Activated naive CD8-positive, alpha-beta T cell treated with anti-CD3 and anti-CD28 coated beads, Interleukin-2, amount 10 ng/mL, durations not matched to agents 7 days and 5 days (primary cell): Measurements from ENCODE around the gene PRB4. TPM values are rescaled to one million over a fixed set of nuclear protein-coding genes. Genes with fewer than 3 reads are reported as not detected.
"Not testable (repeated sequence)": the region's sequence is repeated elsewhere in the genome, so short reads cannot be mapped to it uniquely, and the experiment has no call there.

Experiments used
- ATAC-seq: fragments of 150-1000 bp; cut with Tn5 transposase; one replicate; pipeline ENCODE4 v1.10.0; 2021; ENCODE audit warnings: low read depth, moderate library complexity
- POLR2A ChIA-PET: fragments of 350-600 bp; sonication (Branson Sonifier 250); formaldehyde crosslinking; loops from one replicate; lab custom pipeline; 2021; ENCODE audit warnings: antibody characterized with exemption; lab: Charles Lee
- DNase-seq: peaks from one replicate; pipeline ENCODE4 v3.0.0; 2021
- H3K27ac Mint-ChIP-seq: one replicate; pipeline ENCODE4 v1.8.0; 2022; ENCODE audit warnings: mild to moderate bottlenecking, mixed read lengths
- H3K27me3 Mint-ChIP-seq: one replicate; pipeline ENCODE4 v1.8.0; 2022; ENCODE audit warnings: mild to moderate bottlenecking, moderate library complexity, mixed read lengths
- H3K36me3 Mint-ChIP-seq: one replicate; pipeline ENCODE4 v1.8.0; 2021; ENCODE audit warnings: mild to moderate bottlenecking, mixed read lengths
- H3K4me1 Mint-ChIP-seq: one replicate; pipeline ENCODE4 v1.8.0; 2021; ENCODE audit warnings: mixed read lengths
- H3K4me3 Mint-ChIP-seq: one replicate; pipeline ENCODE4 v1.8.0; 2022; ENCODE audit warnings: mild to moderate bottlenecking, moderate library complexity, mixed read lengths
- H3K9me3 Mint-ChIP-seq: one replicate; pipeline ENCODE4 v1.8.0; 2021; ENCODE audit warnings: mixed read lengths
- total RNA-seq, 2 experiments: library from RNA; stranded (reverse); gene quantifications; one replicate each; pipeline ENCODE4 v1.2.3, GENCODE V29; 2021

PRB4 gene
- total RNA-seq: not detected

GRCh38 chr12:11310336-11310735, at the start of gene PRB4:
Gene PRB4, minus strand, starts transcription at chr12:11310436. Its CDS starts 38 bp downstream, at chr12:11310398.
- Mint-ChIP-seq H3K27me3 (no peaks in the 10 kb centered on the region), H3K4me3 (no peak within 1 kb of the TSS), H3K4me1 (no peaks in the 10 kb centered on the region), H3K9me3 (peaks cover 2% of the 10 kb centered on the region), H3K27ac (no peak within 1 kb of the TSS), H3K36me3 (no peaks in the 10 kb centered on the region)
- DNase-seq (no peak), ATAC-seq (no peak)
- POLR2A ChIA-PET: no interaction called here

GRCh38 chr12:11351736-11352135, 41.5 kb upstream of the PRB4 start:
- POLR2A ChIA-PET, H3K36me3 Mint-ChIP-seq, ATAC-seq, H3K4me1 Mint-ChIP-seq, H3K9me3 Mint-ChIP-seq, DNase-seq, H3K4me3 Mint-ChIP-seq, H3K27ac Mint-ChIP-seq: not testable (repeated sequence)
- peaks cover 15% of the 10 kb centered on the region for H3K27me3 Mint-ChIP-seq

GRCh38 chr12:11348439-11348838, 38.2 kb upstream of the PRB4 start:
- H3K9me3 Mint-ChIP-seq: peaks cover 2% of the 10 kb centered on the region
- ATAC-seq (no peak), DNase-seq (no peak)
- no peak overlapping the region for H3K27ac Mint-ChIP-seq
- no peak overlapping the region for H3K4me3 Mint-ChIP-seq
- POLR2A ChIA-PET: no interaction called here
- no peaks in the 10 kb centered on the region for H3K4me1 Mint-ChIP-seq
- no peaks in the 10 kb centered on the region for H3K36me3 Mint-ChIP-seq
- H3K27me3 Mint-ChIP-seq: peaks cover 6% of the 10 kb centered on the region

GRCh38 chr12:11347810-11348209, 37.6 kb upstream of the PRB4 start:
- H3K9me3 Mint-ChIP-seq: peaks cover 2% of the 10 kb centered on the region
- no peak for DNase-seq
- H3K4me3 Mint-ChIP-seq: no peak overlapping the region
- no peaks in the 10 kb centered on the region for H3K36me3 Mint-ChIP-seq
- H3K27ac Mint-ChIP-seq: no peak overlapping the region
- POLR2A ChIA-PET: no interaction called here
- peaks cover 6% of the 10 kb centered on the region for H3K27me3 Mint-ChIP-seq
- ATAC-seq: no peak
- H3K4me1 Mint-ChIP-seq: no peaks in the 10 kb centered on the region

GRCh38 chr12:11344500-11344899, 34.3 kb upstream of the PRB4 start:
- no peaks in the 10 kb centered on the region for H3K27me3 Mint-ChIP-seq
- no peaks in the 10 kb centered on the region for H3K36me3 Mint-ChIP-seq
- peaks cover 2% of the 10 kb centered on the region for H3K9me3 Mint-ChIP-seq
- no peaks in the 10 kb centered on the region for H3K4me1 Mint-ChIP-seq
- no peak overlapping the region for H3K27ac Mint-ChIP-seq
- ATAC-seq: no peak
- no peak overlapping the region for H3K4me3 Mint-ChIP-seq
- POLR2A ChIA-PET: no interaction called here
- DNase-seq: no peak

- DNase-seq (no peak), ATAC-seq (no peak)
- POLR2A ChIA-PET: no interaction called here
- H3K4me3 Mint-ChIP-seq: no peak overlapping the region
- no peaks in the 10 kb centered on the region for H3K36me3 Mint-ChIP-seq
- peaks cover 3% of the 10 kb centered on the region for H3K27me3 Mint-ChIP-seq
- peaks cover 1% of the 10 kb centered on the region for H3K9me3 Mint-ChIP-seq
- H3K27ac Mint-ChIP-seq: no peak overlapping the region
- H3K4me1 Mint-ChIP-seq: no peaks in the 10 kb centered on the region
These were observed 14.2 kb upstream of the PRB4 start for GRCh38 chr12:11324426-11324825.

GRCh38 chr12:11321980-11322379, 11.7 kb upstream of the PRB4 start:
- ATAC-seq: no peak
- POLR2A ChIA-PET: no interaction called here
- H3K4me3 Mint-ChIP-seq: no peak overlapping the region
- no peaks in the 10 kb centered on the region for H3K4me1 Mint-ChIP-seq
- DNase-seq: no peak
- peaks cover 3% of the 10 kb centered on the region for H3K27me3 Mint-ChIP-seq
- no peak overlapping the region for H3K27ac Mint-ChIP-seq
- peaks cover 5% of the 10 kb centered on the region for H3K9me3 Mint-ChIP-seq
- H3K36me3 Mint-ChIP-seq: no peaks in the 10 kb centered on the region

GRCh38 chr12:11307143-11307542, 3.1 kb downstream of the PRB4 start:
- no peak for ATAC-seq
- Mint-ChIP-seq H3K27me3 (no peaks in the 10 kb centered on the region), H3K4me1 (no peaks in the 10 kb centered on the region), H3K4me3 (no peak overlapping the region), H3K27ac (no peak overlapping the region), H3K9me3 (peaks cover 2% of the 10 kb centered on the region), H3K36me3 (no peaks in the 10 kb centered on the region)
- POLR2A ChIA-PET: no interaction called here
- DNase-seq: no peak

- Mint-ChIP-seq H3K4me3 (no peak overlapping the region), H3K4me1 (no peaks in the 10 kb centered on the region), H3K27me3 (no peaks in the 10 kb centered on the region), H3K9me3 (no peaks in the 10 kb centered on the region), H3K36me3 (no peaks in the 10 kb centered on the region), H3K27ac (no peak overlapping the region)
- POLR2A ChIA-PET: no interaction called here
- ATAC-seq (no peak), DNase-seq (no peak)
These were observed 36.8 kb downstream of the PRB4 start for GRCh38 chr12:11273449-11273848.

- Mint-ChIP-seq H3K9me3 (no peaks in the 10 kb centered on the region), H3K4me3 (no peak within 1 kb of the TSS), H3K36me3 (no peaks in the 10 kb centered on the region), H3K27me3 (no peaks in the 10 kb centered on the region), H3K27ac (no peak within 1 kb of the TSS), H3K4me1 (no peaks in the 10 kb centered on the region)
- DNase-seq: no peak
- POLR2A ChIA-PET: no interaction called here
- ATAC-seq: no peak
These were observed 40.6 kb downstream of the PRB4 start, which contains the start of gene PRB3 for GRCh38 chr12:11269607-11270006. Gene PRB3, minus strand, starts transcription at chr12:11269707. Its CDS starts 38 bp downstream, at chr12:11269669.

GRCh38 chr12:11264501-11264900, 45.7 kb downstream of the PRB4 start:
- DNase-seq: no peak
- Mint-ChIP-seq H3K9me3 (peaks cover 5% of the 10 kb centered on the region), H3K36me3 (no peaks in the 10 kb centered on the region), H3K27me3 (peaks cover 7% of the 10 kb centered on the region), H3K27ac (no peak overlapping the region), H3K4me3 (no peak overlapping the region), H3K4me1 (no peaks in the 10 kb centered on the region)
- POLR2A ChIA-PET: no interaction called here
- ATAC-seq: no peak

Other genes starting within 250 kb of the PRB4 start
- 1 to 10 TPM; 1.2 to 1.4 TPM for gene TAS2R46, start 248.1 kb downstream of the PRB4 start, total RNA-seq
- under 1 TPM; 0.39 to 0.54 TPM for gene TAS2R43, start 218.1 kb downstream of the PRB4 start, total RNA-seq
- gene TAS2R30, start 175.8 kb downstream of the PRB4 start, total RNA-seq: 1 to 10 TPM; 3.1 to 3.3 TPM
- gene SMIM10L1, start 139.2 kb downstream of the PRB4 start, total RNA-seq: 10 to 100 TPM; 10.1 to 10.3 TPM
- gene TAS2R42, start 123.5 kb downstream of the PRB4 start, total RNA-seq: not detected
- not detected for gene PRB3, start 40.7 kb downstream of the PRB4 start, total RNA-seq
- not detected for gene PRB2, start 85.1 kb upstream of the PRB4 start, total RNA-seq